Iris pigment epithelial cell (primary cell): ENCODE data around the gene CA11.
"Not testable (repeated sequence)": the region's sequence is repeated elsewhere in the genome, so short reads cannot be mapped to it uniquely, and the experiment has no call there.

Source experiments
- DNase-seq: peaks from one replicate; pipeline ENCODE4 v3.0.0-alpha.2; 2011; ENCODE audit warnings: low read depth

Gene CA11

GRCh38 chr19:48641850-48642249 lies 4.1 kb downstream of the CA11 start:
- no peak for DNase-seq

GRCh38 chr19:48639483-48640375 lies 6.3 kb downstream of the CA11 start:
- DNase-seq, result no peak

- DNase-seq, result no peak
Observed at GRCh38 chr19:48638831-48639381, 7.1 kb downstream of the CA11 start.

GRCh38 chr19:48637948-48638830 lies 7.8 kb downstream of the CA11 start:
- peak; percentile 97 for DNase-seq

- peak; percentile 99 for DNase-seq
Observed at GRCh38 chr19:48637449-48637947, 8.5 kb downstream of the CA11 start.

- DNase-seq, result no peak
Observed at GRCh38 chr19:48636859-48637448, 9.0 kb downstream of the CA11 start, which contains the start of gene DBP. TSS of gene DBP (minus strand) at chr19:48637379. CDS start at chr19:48636994, 385 bp downstream.

- DNase-seq, result no peak
Observed at GRCh38 chr19:48635966-48636858, 9.8 kb downstream of the CA11 start.

GRCh38 chr19:48635263-48635965 lies 10.6 kb downstream of the CA11 start:
- no peak for DNase-seq

GRCh38 chr19:48634424-48635262 lies 11.3 kb downstream of the CA11 start:
- DNase-seq, result peak; percentile 93

GRCh38 chr19:48634036-48634342 lies 12.0 kb downstream of the CA11 start:
- DNase-seq, result no peak

- no peak for DNase-seq
Observed at GRCh38 chr19:48633148-48634035, 12.6 kb downstream of the CA11 start.

GRCh38 chr19:48632692-48633147 lies 13.3 kb downstream of the CA11 start:
- no peak for DNase-seq

GRCh38 chr19:48632286-48632685 lies 13.7 kb downstream of the CA11 start:
- not testable (repeated sequence) for DNase-seq

GRCh38 chr19:48631225-48631624 lies 14.8 kb downstream of the CA11 start:
- DNase-seq, result no peak

GRCh38 chr19:48630296-48631063 lies 15.5 kb downstream of the CA11 start:
- DNase-seq, result peak; percentile 46

- peak; percentile 67 for DNase-seq
Observed at GRCh38 chr19:48629599-48630295, 16.2 kb downstream of the CA11 start.

GRCh38 chr19:48629297-48629598 lies 16.7 kb downstream of the CA11 start:
- DNase-seq, result no peak
